SK-N-MC (cell line): Measurements from ENCODE around the gene FRG1.

ENCODE experiments used
- EZH2 ChIP-seq: fragments of 200-600 bp; sonication (generic); IDR thresholded peaks from one replicate; pipeline ENCODE4 v1.6.1; 2017; ENCODE audit warnings: antibody characterized with exemption
- POLR2AphosphoS5 ChIP-seq: IDR thresholded peaks from 2 replicates; pipeline ENCODE4 v1.6.1; 2012; ENCODE audit warnings: mild to moderate bottlenecking, low read depth, low read length, borderline replicate concordance

DNA sequence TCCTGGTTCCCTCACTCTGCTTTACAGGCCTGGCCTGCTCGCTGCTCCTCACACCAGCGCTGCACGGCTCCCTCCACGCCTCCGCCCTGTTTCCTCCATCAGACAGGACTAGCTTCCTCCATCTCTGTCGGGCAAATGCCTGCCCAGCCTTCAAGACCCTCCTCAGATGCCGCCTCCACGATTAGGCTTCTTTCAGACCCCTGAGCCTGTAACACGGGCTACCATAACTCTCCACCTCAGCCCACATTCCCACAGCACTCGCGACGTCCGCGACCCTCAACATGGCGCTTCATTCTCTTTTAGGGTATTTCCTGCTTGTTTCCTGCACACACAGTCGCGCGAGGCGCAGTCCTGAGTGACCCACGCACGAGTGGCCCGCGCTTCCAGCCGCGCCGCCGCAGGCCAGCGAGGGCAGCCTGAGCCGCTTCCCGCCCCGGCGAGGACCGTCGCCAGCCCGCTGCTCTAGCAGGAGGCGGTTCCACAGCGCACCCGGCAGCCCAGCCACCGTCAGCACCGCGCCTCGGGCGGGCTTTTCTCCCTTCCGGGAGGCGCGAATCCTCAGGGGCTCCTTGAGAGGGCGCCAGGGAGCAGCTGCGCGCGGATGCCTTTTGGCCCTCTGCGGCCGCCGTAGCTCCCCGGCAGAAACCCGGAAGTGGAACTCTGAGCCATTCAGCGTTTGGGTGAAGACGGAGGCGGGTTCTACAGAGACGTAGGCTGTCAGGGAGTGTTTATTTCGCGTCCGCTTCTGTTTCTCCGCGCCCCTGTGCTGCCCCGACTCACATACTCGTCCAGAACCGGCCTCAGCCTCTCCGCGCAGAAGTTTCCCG is at the start of gene FRG1:
- no peak for TF ChIP-seq EZH2
- peak; percentile 53 for TF ChIP-seq POLR2AphosphoS5
